Mesenchymal stem cell (in vitro differentiated cells and primary cell): ENCODE measurements around the gene NFATC4.

Source experiments
- DNase-seq: peaks from one replicate; pipeline ENCODE4 v3.0.0-alpha.2; 2013
- H2AFZ ChIP-seq: one replicate; pipeline ENCODE4 v1.6.1; 2013; ENCODE audit warnings: low read depth, mild to moderate bottlenecking, control low read depth, inconsistent platforms, low read length, moderate library complexity
- H2AK5ac ChIP-seq: 2 replicates; pipeline ENCODE4 v1.6.1; 2013; ENCODE audit warnings: low read length, moderate library complexity, mild to moderate bottlenecking, inconsistent platforms; ENCODE audit not compliant: severe bottlenecking
- H2BK120ac ChIP-seq: one replicate; pipeline ENCODE4 v1.6.1; 2013; ENCODE audit warnings: low read depth, mild to moderate bottlenecking, inconsistent platforms, low read length, moderate library complexity
- H2BK12ac ChIP-seq, 2 experiments: one replicate each; pipeline ENCODE4 v1.6.1; 2013; ENCODE audit warnings: inconsistent platforms in 2 of 2, low read length in 2 of 2, mild to moderate bottlenecking in 2 of 2, moderate library complexity in 2 of 2, control low read depth in 1 of 2
- H2BK15ac ChIP-seq: one replicate; pipeline ENCODE4 v1.6.1; 2013; ENCODE audit warnings: mild to moderate bottlenecking, low read depth, inconsistent platforms; ENCODE audit not compliant: poor library complexity, severe bottlenecking
- H2BK5ac ChIP-seq: 2 replicates; pipeline ENCODE4 v1.6.1; 2013; ENCODE audit warnings: low read depth, mild to moderate bottlenecking, low read length, control low read depth, inconsistent platforms; ENCODE audit not compliant: poor library complexity, severe bottlenecking
- H3K14ac ChIP-seq, 2 experiments: one replicate each; pipeline ENCODE4 v1.6.1; 2013; ENCODE audit warnings: inconsistent platforms in 2 of 2, low read length in 2 of 2, control low read depth in 1 of 2, mild to moderate bottlenecking in 1 of 2, moderate library complexity in 1 of 2
- H3K18ac ChIP-seq, 2 experiments: one replicate each; pipeline ENCODE4 v1.6.1; 2013; ENCODE audit warnings: inconsistent platforms in 2 of 2, low read length in 2 of 2, control low read depth in 1 of 2, low read depth in 1 of 2, mild to moderate bottlenecking in 1 of 2
- H3K23ac ChIP-seq, 2 experiments: one replicate each; pipeline ENCODE4 v1.6.1; 2013; ENCODE audit warnings: inconsistent platforms in 2 of 2, low read length in 2 of 2, mild to moderate bottlenecking in 2 of 2, moderate library complexity in 2 of 2, control low read depth in 1 of 2
- H3K27ac ChIP-seq: 2 replicates; pipeline ENCODE4 v1.5.1; 2013; ENCODE audit warnings: mild to moderate bottlenecking, moderate library complexity, low read length, control low read depth, inconsistent platforms; ENCODE audit not compliant: poor library complexity, severe bottlenecking
- H3K27me3 ChIP-seq, 2 experiments: 2 replicates each; pipeline versions ENCODE4 v1.6.1 to v1.7.0; 2013; ENCODE audit warnings: low read length in 2 of 2, mild to moderate bottlenecking in 2 of 2, moderate library complexity in 2 of 2, control low read depth in 1 of 2, inconsistent platforms in 1 of 2; ENCODE audit not compliant: control insufficient read depth in 1 of 2, insufficient read depth in 1 of 2
- H3K36me3 ChIP-seq, 2 experiments: 2 replicates each; pipeline versions ENCODE4 v1.6.1 to v1.7.0; 2013; ENCODE audit warnings: low read length in 2 of 2, control low read depth in 1 of 2, inconsistent platforms in 1 of 2, low read depth in 1 of 2, mild to moderate bottlenecking in 1 of 2; ENCODE audit not compliant: insufficient read depth in 2 of 2, control insufficient read depth in 1 of 2
- H3K4ac ChIP-seq, 2 experiments: one replicate each; pipeline ENCODE4 v1.6.1; 2013; ENCODE audit warnings: inconsistent platforms in 2 of 2, low read length in 2 of 2, mild to moderate bottlenecking in 2 of 2, moderate library complexity in 2 of 2, control low read depth in 1 of 2, low read depth in 1 of 2
- H3K4me1 ChIP-seq: 2 replicates; pipeline ENCODE4 v1.6.1; 2013; ENCODE audit warnings: low read depth, low read length, control low read depth; ENCODE audit not compliant: control insufficient read depth, insufficient read depth
- H3K4me2 ChIP-seq: 2 replicates; pipeline ENCODE4 v1.6.1; 2013; ENCODE audit warnings: low read length, mild to moderate bottlenecking, inconsistent platforms; ENCODE audit not compliant: poor library complexity, severe bottlenecking
- H3K4me3 ChIP-seq, 2 experiments: 2 replicates each; pipeline versions ENCODE4 v1.5.1 to v1.7.0; 2013; ENCODE audit warnings: low read length in 2 of 2, mild to moderate bottlenecking in 2 of 2, control low read depth in 1 of 2, low read depth in 1 of 2; ENCODE audit not compliant: insufficient read depth in 1 of 2
- H3K79me1 ChIP-seq: replicated peaks from 2 replicates; pipeline ENCODE4 v1.6.1; 2013; ENCODE audit warnings: mild to moderate bottlenecking, control low read depth, low read length, inconsistent platforms; ENCODE audit not compliant: poor library complexity, severe bottlenecking
- H3K9ac ChIP-seq: 2 replicates; pipeline ENCODE4 v1.7.0; 2013; ENCODE audit warnings: mild to moderate bottlenecking, low read length, moderate library complexity
- H3K9me3 ChIP-seq: 2 replicates; pipeline ENCODE4 v1.7.0; 2013; ENCODE audit warnings: mild to moderate bottlenecking, low read length; ENCODE audit not compliant: control insufficient read depth
- H4K8ac ChIP-seq: one replicate; pipeline ENCODE4 v1.6.1; 2013; ENCODE audit warnings: inconsistent platforms, mild to moderate bottlenecking, low read length, moderate library complexity
- H4K91ac ChIP-seq: one replicate; pipeline ENCODE4 v1.6.1; 2013; ENCODE audit warnings: mild to moderate bottlenecking, low read length, inconsistent platforms
- WGBS: methylation state at CpG from one replicate; pipeline ENCODE4 v1.1.7; 2013; ENCODE audit warnings: mixed read lengths; 5-methylcytosine and 5-hydroxymethylcytosine counted together

Gene NFATC4

DNA sequence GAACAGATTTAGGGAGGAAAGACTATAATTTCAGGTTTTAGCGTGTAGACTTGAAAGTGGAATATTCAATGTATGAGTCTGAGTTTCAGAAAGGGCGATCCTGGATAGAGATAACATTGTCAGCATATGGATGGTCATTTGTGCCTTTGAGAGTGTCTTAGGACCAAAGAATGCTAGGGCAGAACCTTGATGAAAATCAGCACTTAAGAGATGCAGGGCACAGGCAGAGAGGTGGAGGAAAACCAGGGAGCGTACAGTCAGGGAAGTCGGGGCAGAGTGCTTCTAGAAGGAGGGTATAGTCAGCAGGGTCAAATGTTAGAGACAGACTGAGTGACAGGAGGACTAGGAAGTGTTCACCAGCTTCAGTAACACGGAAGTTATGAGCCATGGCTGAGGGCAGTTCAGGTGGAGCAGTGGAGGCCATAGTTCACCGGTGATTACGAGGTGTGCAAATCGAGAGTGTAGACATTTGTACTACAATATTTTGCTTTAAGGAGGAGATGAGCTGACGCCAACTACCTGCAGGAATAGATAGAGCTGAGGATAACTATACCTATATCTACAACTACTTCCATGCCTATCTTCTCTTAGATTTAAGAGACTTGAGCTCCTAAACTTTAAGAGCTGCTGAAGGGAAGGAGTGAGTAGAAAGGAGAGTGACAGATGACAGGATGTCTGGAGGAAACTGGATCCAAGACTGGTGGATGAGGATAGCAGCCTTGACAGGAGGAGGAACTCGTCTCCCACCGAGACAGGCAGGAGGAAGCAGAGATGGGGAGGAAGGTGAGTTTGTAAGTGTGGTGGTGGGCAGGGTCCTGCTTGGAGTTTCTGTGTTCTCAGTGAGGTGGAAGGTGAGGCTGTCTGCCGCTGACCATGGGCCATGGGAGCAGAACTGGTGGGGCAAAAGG, 55.0 kb downstream of the NFATC4 start:
- no peak overlapping the region for H2BK12ac ChIP-seq
- H2BK5ac ChIP-seq: no peak overlapping the region
- no peaks in the 10 kb centered on the region for H3K9me3 ChIP-seq
- no peak overlapping the region for H2BK15ac ChIP-seq
- H3K36me3 ChIP-seq: peaks cover 0 to 5% of the 10 kb centered on the region in 2 experiments
- H4K8ac ChIP-seq: no peak overlapping the region
- H3K27ac ChIP-seq: no peak overlapping the region
- H3K4me3 ChIP-seq: no peak overlapping the region
- H2AFZ ChIP-seq: no peak overlapping the region
- H4K91ac ChIP-seq: no peak overlapping the region
- H3K18ac ChIP-seq: no peak overlapping the region
- no peak for DNase-seq
- H2AK5ac ChIP-seq: no peak overlapping the region
- no peak overlapping the region for H3K23ac ChIP-seq
- no peak overlapping the region for H2BK120ac ChIP-seq
- H3K14ac ChIP-seq: no peak overlapping the region
- WGBS: 70% methylated on average over 8 of the region's 12 CpGs
- peaks cover 6 to 24% of the 10 kb centered on the region in 2 experiments for H3K27me3 ChIP-seq
- H3K79me1 ChIP-seq: no peaks in the 10 kb centered on the region
- H3K4me1 ChIP-seq: no peaks in the 10 kb centered on the region
- H3K4ac ChIP-seq: no peak overlapping the region
- no peak overlapping the region for H3K9ac ChIP-seq
- H3K4me2 ChIP-seq: no peak overlapping the region

DNA sequence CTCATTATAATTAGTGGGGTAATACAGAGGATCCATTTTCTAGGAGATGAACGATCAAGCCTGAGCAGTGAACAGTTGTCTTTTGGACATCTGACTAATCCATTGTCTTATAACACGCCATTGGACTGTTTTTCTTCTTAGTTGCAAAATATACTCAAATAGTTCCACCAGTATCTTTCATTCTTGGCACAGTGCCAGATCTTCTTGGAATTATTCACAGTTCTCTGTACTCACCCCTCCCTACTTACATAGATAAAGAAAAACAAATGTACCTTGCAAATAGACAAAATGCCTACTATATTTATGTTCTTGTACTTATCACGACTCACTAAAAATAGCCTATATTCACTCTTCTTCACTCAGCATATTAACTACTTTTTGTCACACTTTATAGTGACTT, 57.7 kb downstream of the NFATC4 start:
- H3K36me3 ChIP-seq: peaks cover 0 to 5% of the 10 kb centered on the region in 2 experiments
- no peak overlapping the region for H2AK5ac ChIP-seq
- no peak overlapping the region for H2BK12ac ChIP-seq
- no peak overlapping the region for H3K4ac ChIP-seq
- no peak overlapping the region for H3K27ac ChIP-seq
- peaks cover 10% of the 10 kb centered on the region for H3K4me1 ChIP-seq
- H3K27me3 ChIP-seq: peaks cover 0 to 5% of the 10 kb centered on the region in 2 experiments
- H4K91ac ChIP-seq: no peak overlapping the region
- no peak overlapping the region for H3K4me2 ChIP-seq
- no peak overlapping the region for H2BK15ac ChIP-seq
- H3K14ac ChIP-seq: no peak overlapping the region
- WGBS: 90% methylated on average over 3 of the region's 3 CpGs
- H3K18ac ChIP-seq: no peak overlapping the region
- no peak overlapping the region for H2BK5ac ChIP-seq
- no peak overlapping the region for H3K23ac ChIP-seq
- no peak overlapping the region for H2BK120ac ChIP-seq
- H3K9ac ChIP-seq: peak overlapping the region; percentile 63
- no peak overlapping the region for H2AFZ ChIP-seq
- H3K79me1 ChIP-seq: no peaks in the 10 kb centered on the region
- no peaks in the 10 kb centered on the region for H3K9me3 ChIP-seq
- no peak overlapping the region for H4K8ac ChIP-seq
- H3K4me3 ChIP-seq: no peak overlapping the region
- peak; percentile 52 for DNase-seq

DNA sequence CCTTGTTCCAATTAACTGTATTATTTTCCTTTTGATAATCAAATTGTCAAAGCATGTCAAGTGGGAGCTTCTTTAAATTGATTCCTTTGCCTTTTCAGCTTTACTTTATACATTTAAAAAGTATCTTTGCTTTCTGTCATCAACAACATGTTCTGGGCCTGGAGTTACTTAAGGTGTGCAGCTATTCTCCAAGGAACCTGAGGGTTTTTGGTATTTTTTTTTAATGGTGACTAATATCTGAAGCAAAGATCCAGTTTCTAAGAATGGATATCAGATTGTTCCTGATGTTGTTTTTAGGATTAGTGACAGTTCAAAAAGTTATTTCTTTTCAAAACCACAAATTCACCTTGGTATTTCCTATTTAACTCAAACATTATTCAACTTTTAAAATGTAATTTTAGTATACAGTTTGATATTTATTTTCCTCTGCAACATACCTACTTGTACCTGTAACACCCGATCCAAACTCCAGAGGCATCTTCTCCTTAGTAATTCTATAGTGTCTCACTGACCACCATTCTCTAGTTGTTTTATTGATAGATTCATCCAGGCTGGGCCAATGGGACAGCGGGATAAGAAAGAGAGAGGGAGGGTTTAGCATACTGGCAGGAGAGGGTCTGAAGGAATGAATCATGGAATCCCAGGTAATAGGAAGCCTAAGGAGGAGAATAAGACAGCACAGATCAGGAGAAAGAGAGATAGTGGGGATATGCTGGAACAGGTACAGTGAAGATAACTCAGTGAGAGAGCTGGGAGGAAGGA, 58.3 kb downstream of the NFATC4 start:
- WGBS: 90% methylated on average over 2 of the region's 2 CpGs
- H2AFZ ChIP-seq: no peak overlapping the region

DNA sequence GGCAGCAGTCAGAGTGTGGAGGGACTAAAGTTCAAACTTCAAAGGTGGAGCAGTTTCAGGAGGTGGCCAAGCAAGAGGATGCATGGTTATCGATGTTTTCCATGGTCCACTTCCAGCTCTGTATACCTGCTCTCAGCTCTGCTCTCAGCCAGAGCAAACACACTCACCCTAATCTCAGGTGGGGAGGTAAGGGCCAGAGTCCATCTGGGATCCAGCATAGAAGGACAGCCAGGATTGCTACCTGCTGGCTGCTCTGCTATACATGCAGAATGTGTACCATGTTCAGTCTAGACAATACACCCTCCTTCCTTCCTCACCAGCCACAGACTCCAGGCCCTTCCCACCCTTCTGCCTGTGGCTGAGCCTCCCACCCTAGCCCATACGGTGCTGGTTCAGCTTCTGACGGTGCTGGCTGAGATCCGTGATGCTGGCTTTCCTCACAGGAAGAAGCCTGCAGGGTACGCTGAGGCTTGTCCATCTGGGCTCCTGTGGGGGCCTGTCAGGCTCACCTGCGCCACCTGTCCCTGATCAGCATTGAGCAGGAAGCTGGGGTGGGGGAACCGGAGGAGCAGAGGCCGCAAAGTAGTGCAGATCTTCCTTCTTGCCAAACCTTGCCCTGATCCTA, 59.0 kb downstream of the NFATC4 start:
- WGBS: 75% methylated on average over 8 of the region's 8 CpGs

More for the DNA sequence above, 58.3 kb downstream of the NFATC4 start:
- Histone ChIP-seq H2BK5ac (no peak overlapping the region), H4K8ac (no peak overlapping the region), H3K4me1 (peaks cover 14% of the 10 kb centered on the region), H3K36me3 (peaks cover 0 to 5% of the 10 kb centered on the region in 2 experiments), H3K27me3 (peaks cover 0 to 5% of the 10 kb centered on the region in 2 experiments), H2AK5ac (no peak overlapping the region), H3K4me2 (no peak overlapping the region), H2BK120ac (no peak overlapping the region), H4K91ac (no peak overlapping the region), H3K27ac (no peak overlapping the region), H3K23ac (no peak overlapping the region), H3K4ac (no peak overlapping the region), H3K9me3 (no peaks in the 10 kb centered on the region), H3K18ac (no peak overlapping the region), H2BK15ac (no peak overlapping the region), H2BK12ac (no peak overlapping the region), H3K79me1 (no peaks in the 10 kb centered on the region), H3K9ac (peak overlapping the region; percentile 23), H3K4me3 (no peak overlapping the region), H3K14ac (no peak overlapping the region)
- DNase-seq: no peak

More for the DNA sequence above, 59.0 kb downstream of the NFATC4 start:
- no peak overlapping the region for H2BK15ac ChIP-seq
- H2BK12ac ChIP-seq: no peak overlapping the region
- H3K9ac ChIP-seq: no peak overlapping the region
- H3K14ac ChIP-seq: no peak overlapping the region
- peaks cover 19% of the 10 kb centered on the region for H3K4me1 ChIP-seq
- no peak overlapping the region for H2AFZ ChIP-seq
- peaks cover 2 to 7% of the 10 kb centered on the region in 2 experiments for H3K36me3 ChIP-seq
- H3K79me1 ChIP-seq: no peaks in the 10 kb centered on the region
- no peaks in the 10 kb centered on the region for H3K9me3 ChIP-seq
- no peak overlapping the region for H2AK5ac ChIP-seq
- H3K27me3 ChIP-seq: peaks cover 0 to 5% of the 10 kb centered on the region in 2 experiments
- H3K23ac ChIP-seq: no peak overlapping the region
- no peak overlapping the region for H4K8ac ChIP-seq
- no peak overlapping the region for H4K91ac ChIP-seq
- H3K4me3 ChIP-seq: no peak overlapping the region
- H3K18ac ChIP-seq: no peak overlapping the region
- H3K4me2 ChIP-seq: no peak overlapping the region
- no peak overlapping the region for H3K27ac ChIP-seq
- no peak for DNase-seq
- H2BK5ac ChIP-seq: no peak overlapping the region
- H3K4ac ChIP-seq: no peak overlapping the region
- no peak overlapping the region for H2BK120ac ChIP-seq
